NCI-H446 treated with DMSO at 0.1 percent for 48 hours (cell line): ENCODE data around the gene ARMC2.

Experiments used
- DNase-seq: peaks from one replicate; lab custom pipeline; 2025; lab: John Stamatoyannopoulos, UW

Gene ARMC2

DNA sequence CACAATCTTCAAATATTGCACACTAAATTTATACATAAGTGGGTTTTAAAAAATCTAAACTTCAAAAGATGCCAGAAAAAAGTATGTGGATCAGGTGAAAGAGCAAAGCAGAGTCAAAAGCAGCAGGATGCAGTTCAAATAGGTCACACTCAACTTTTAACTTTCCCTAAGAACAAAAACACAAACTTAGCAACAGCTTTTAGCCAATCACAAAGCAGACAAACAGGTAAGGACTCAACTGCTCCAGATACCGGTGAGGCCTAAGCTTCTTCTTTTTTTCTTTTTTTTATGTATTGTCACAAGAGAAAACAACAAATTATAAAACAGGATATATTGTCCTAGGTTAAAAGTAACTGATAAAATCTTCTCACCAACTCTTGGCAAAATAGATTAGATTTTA, 171.7 kb downstream of the ARMC2 start:
- DNase-seq: no peak

DNA sequence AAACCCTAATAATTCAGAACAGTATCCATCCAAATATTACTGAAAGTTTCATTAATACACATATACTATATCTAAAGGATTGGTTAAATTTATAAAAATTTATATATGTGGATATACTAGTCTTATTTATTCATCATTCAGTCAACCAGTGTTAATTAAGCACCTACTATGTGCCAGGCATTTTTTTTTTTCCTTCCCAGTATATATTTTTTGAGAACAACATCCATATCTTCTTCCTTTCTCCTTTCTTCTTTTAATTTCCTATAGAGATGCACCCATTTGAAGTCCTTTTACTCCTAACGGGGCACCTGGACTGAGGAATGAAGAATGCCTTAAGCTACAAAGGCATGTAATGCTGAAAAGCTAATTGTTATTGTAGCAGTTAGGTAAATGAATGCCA, 173.6 kb downstream of the ARMC2 start:
- no peak for DNase-seq

GRCh38 chr6:109023356-109023925, 175.2 kb downstream of the ARMC2 start:
- no peak for DNase-seq
